K562 (cell line): ENCODE measurements around the gene COX6B1. TPM values are rescaled to one million over a fixed set of nuclear protein-coding genes. Genes with fewer than 3 reads are reported as not detected.

Experiments used
- ATAC-seq: fragments of 200-7000 bp; cut with Tn5 transposase; 3 replicates; pipeline ENCODE4 v1.9.1; 2020; ENCODE audit warnings: moderate library complexity
- BruUV-seq: library from RNA; stranded (reverse); fragments of 400-500 nt; replicated peaks from 2 replicates; lab custom pipeline; 2021; lab: Mats Ljungman, UMichigan
- CTCF ChIA-PET: fragments of 300-600 bp; formaldehyde crosslinking; extraction: SDS; loops from one replicate; lab custom pipeline; 2021; ENCODE audit warnings: low intra/inter-chr PET ratio; lab: Yijun Ruan, JAX
- POLR2A ChIA-PET: fragments of 300-600, 350-650 bp; sonication (Branson Sonifier 250); formaldehyde crosslinking; extraction: SDS; loops from one replicate; lab custom pipeline; 2021; ENCODE audit warnings: antibody characterized with exemption, inconsistent platforms; lab: Yijun Ruan, JAX
- DNase-seq, 4 experiments: peaks; one replicate each; pipeline versions ENCODE4 v3.0.0 to v3.0.0-alpha.2; 2011 to 2018; ENCODE audit warnings: low spot score in 3 of 4, mixed read lengths in 3 of 4; ENCODE audit errors: extremely low read depth in 1 of 4
- FAIRE-seq: peaks from 2 replicates; lab custom pipeline; 2011; peaks lifted over from hg19 to GRCh38; lab: Jason Lieb, UNC
- H2AFZ ChIP-seq: 2 replicates; pipeline ENCODE4 v1.6.0; 2011; ENCODE audit warnings: low read depth, low read length, control low read depth, inconsistent platforms
- H3K27ac ChIP-seq: fragments of 200-600 bp; 3 replicates; pipeline ENCODE4 v1.8.0; 2011; ENCODE audit warnings: low read depth, mild to moderate bottlenecking, control low read depth, inconsistent platforms, low read length, moderate library complexity, mixed read lengths; ENCODE audit errors: extremely low read depth
- H3K27me3 ChIP-seq, 2 experiments: fragments of 300-600 bp in 1 of 2; 2 replicates in 1 of 2; 3 replicates in 1 of 2; pipeline versions ENCODE4 v1.6.0 to v1.8.0; 2011; ENCODE audit warnings: inconsistent platforms in 2 of 2, low read length in 2 of 2, mild to moderate bottlenecking in 1 of 2, mixed read lengths in 1 of 2, moderate library complexity in 1 of 2; ENCODE audit not compliant: control insufficient read depth in 2 of 2, insufficient read depth in 2 of 2
- H3K36me3 ChIP-seq: fragments of 300-600 bp; 3 replicates; pipeline ENCODE4 v1.8.0; 2011; ENCODE audit warnings: mild to moderate bottlenecking, low read length, inconsistent platforms; ENCODE audit not compliant: control insufficient read depth, insufficient read depth
- H3K4me1 ChIP-seq, 2 experiments: fragments of 200-600 bp in 1 of 2; replicated peaks in 1 of 2; 2 replicates in 1 of 2; 3 replicates in 1 of 2; pipeline versions ENCODE4 v1.5.1 to v1.8.0; 2011; ENCODE audit warnings: inconsistent platforms in 2 of 2, low read length in 2 of 2, mild to moderate bottlenecking in 1 of 2, mixed read lengths in 1 of 2, moderate library complexity in 1 of 2; ENCODE audit not compliant: control insufficient read depth in 2 of 2, insufficient read depth in 2 of 2
- H3K4me2 ChIP-seq: 2 replicates; pipeline ENCODE4 v1.6.1; 2011; ENCODE audit warnings: low read length, control low read depth, inconsistent platforms, mixed read lengths; ENCODE audit not compliant: insufficient read depth
- H3K4me3 ChIP-seq: fragments of 200-600 bp; sonication (generic), shearing (Covaris generic); 2 replicates; pipeline ENCODE4 v1.5.1; 2016; ENCODE audit warnings: control low read depth, inconsistent platforms
- H3K79me2 ChIP-seq: fragments of 200-600 bp; 3 replicates; pipeline ENCODE4 v1.8.0; 2011; ENCODE audit warnings: low read length, inconsistent platforms; ENCODE audit not compliant: control insufficient read depth, insufficient read depth
- H3K9ac ChIP-seq, 2 experiments: 2 replicates each; pipeline versions ENCODE4 v1.6.0 to v1.6.1; 2011; ENCODE audit warnings: low read depth in 2 of 2, low read length in 2 of 2, control low read depth in 1 of 2, inconsistent platforms in 1 of 2, mild to moderate bottlenecking in 1 of 2, mixed read lengths in 1 of 2; ENCODE audit not compliant: insufficient read depth in 1 of 2
- H3K9me1 ChIP-seq: one replicate; pipeline ENCODE4 v1.6.0; 2011; ENCODE audit warnings: inconsistent platforms, mild to moderate bottlenecking, low read length, moderate library complexity; ENCODE audit not compliant: control insufficient read depth, insufficient read depth
- H3K9me3 ChIP-seq: replicated peaks from 2 replicates; pipeline ENCODE4 v1.5.1; 2011; ENCODE audit warnings: low read depth, low read length, inconsistent platforms; ENCODE audit not compliant: control insufficient read depth, insufficient read depth
- H4K20me1 ChIP-seq: replicated peaks from 2 replicates; pipeline ENCODE4 v1.6.1; 2011; ENCODE audit warnings: low read length, inconsistent platforms, mixed read lengths; ENCODE audit not compliant: control insufficient read depth, insufficient read depth
- ARNT ChIP-seq, 2 experiments: fragments of 450-650 bp; IDR thresholded peaks; 2 replicates each; pipeline ENCODE4 v1.6.1; 2016; ENCODE audit warnings: mild to moderate bottlenecking in 1 of 2
- HNRNPUL1 ChIP-seq: fragments of 200-400 bp; formaldehyde crosslinking; IDR thresholded peaks from 2 replicates; pipeline ENCODE4 v1.6.1; 2017; ENCODE audit warnings: low read length
- IRF2 ChIP-seq: sonication (generic); formaldehyde crosslinking; IDR thresholded peaks from 2 replicates; pipeline ENCODE4 v1.8.1; 2022; ENCODE audit warnings: mild to moderate bottlenecking, missing genetic modification reagents
- MIER1 ChIP-seq: fragments of 450-650 bp; IDR thresholded peaks from 2 replicates; pipeline ENCODE4 v1.6.1; 2016; ENCODE audit warnings: antibody characterized with exemption, mild to moderate bottlenecking, low read depth
- TGIF2 ChIP-seq: sonication (generic); formaldehyde crosslinking; IDR thresholded peaks from 2 replicates; pipeline ENCODE4 v1.8.1; 2022; ENCODE audit warnings: mild to moderate bottlenecking, missing genetic modification reagents, moderate library complexity
- WGBS: fragments of 100-300 bp; shearing (Covaris generic); methylation state at CpG from one replicate; pipeline ENCODE4 v1.1.6; 2016; ENCODE audit warnings: low coverage, mixed read lengths; ENCODE audit not compliant: insufficient coverage; ENCODE audit errors: missing lambda C conversion rate; 5-methylcytosine and 5-hydroxymethylcytosine counted together
- in situ Hi-C: fragments of 300-500 bp; cut with MboI; formaldehyde crosslinking; loops from 4 replicates; pipeline ENCODE4 v1.15.0; 2018; ENCODE audit warnings: inconsistent platforms, mixed read lengths
- intact Hi-C: fragments of 100-400 bp; cut with micrococcal nuclease; formaldehyde crosslinking; loops from 2 replicates; pipeline ENCODE4 v1.14.2; 2022
- polyA plus RNA-seq, 8 experiments: library from polyadenylated mRNA; depleted of rRNA in 4 of 8; stranded (reverse) in 5 of 8; unstranded in 3 of 8; fragments of >200 nt; fragmentation: Nextera tagmentation in 2 of 8; fragmentation: Illumina TruSeq in 1 of 8; extraction: Ambion mirVana in 2 of 8; extraction: Trizol in 1 of 8; gene quantifications; 2 replicates each; pipeline versions ENCODE4 v1.2.1 to v1.2.3, GENCODE V29; 2011 to 2014; ENCODE audit warnings: inconsistent platforms in 1 of 8, missing spikeins in 1 of 8
- total RNA-seq, 7 experiments: library from RNA; depleted of rRNA in 6 of 7; stranded (reverse); fragments of >200 nt in 6 of 7; fragmentation: Illumina TruSeq in 2 of 7; extraction: Trizol in 2 of 7; gene quantifications; 2 replicates each; pipeline versions ENCODE4 v1.2.1 to v1.2.3, GENCODE V29; 2011 to 2021; ENCODE audit warnings: low replicate concordance in 1 of 7
- TF ChIP-seq, protein P1 (sequence below): fragments of 250-450 bp; sonication (Bioruptor Pico); IDR thresholded peaks from 2 replicates; pipeline ENCODE4 v1.8.0; 2021; ENCODE audit warnings: borderline replicate concordance, mild to moderate bottlenecking, moderate library complexity; ENCODE audit not compliant: poor library complexity, severe bottlenecking

COX6B1 gene
- total and polyA plus RNA-seq, 9 of the 15 experiments (the other 6 are each of a cell fraction or from before 2014, with no cell fraction given) = 777 to 2,393 (median 1,219) TPM

- intact Hi-C loops = no loop called here
- ATAC-seq = no peak
- Histone ChIP-seq H3K4me1 (peaks cover 0 to 12% of the 10 kb centered on the region in 2 experiments; a peak in 2 of 5 replicates), H3K9me3 (no peaks in the 10 kb centered on the region), H3K27me3 (peaks cover 11 to 20% of the 10 kb centered on the region in 2 experiments; a peak in 4 of 5 replicates), H3K79me2 (no peaks in the 10 kb centered on the region), H3K4me3 (no peak overlapping the region), H3K27ac (no peak overlapping the region), H3K36me3 (no peaks in the 10 kb centered on the region), H4K20me1 (no peaks in the 10 kb centered on the region), H3K4me2 (no peak overlapping the region), H3K9ac (no peak overlapping the region), H3K9me1 (no peaks in the 10 kb centered on the region), H2AFZ (no peak overlapping the region)
- FAIRE-seq = no peak
- WGBS = 10% methylated on average over 3 of the region's 3 CpGs
- in situ Hi-C loops = no loop called here
- no peak for TF ChIP-seq IRF2 (CRISPR knock-in tag)
- TF ChIP-seq, protein P1, sequence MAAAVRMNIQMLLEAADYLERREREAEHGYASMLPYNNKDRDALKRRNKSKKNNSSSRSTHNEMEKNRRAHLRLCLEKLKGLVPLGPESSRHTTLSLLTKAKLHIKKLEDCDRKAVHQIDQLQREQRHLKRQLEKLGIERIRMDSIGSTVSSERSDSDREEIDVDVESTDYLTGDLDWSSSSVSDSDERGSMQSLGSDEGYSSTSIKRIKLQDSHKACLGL = no peak
- TF ChIP-seq MIER1 = no peak
- no peak for TF ChIP-seq ARNT (IDR thresholded peaks at IDR 0.05)
- TF ChIP-seq HNRNPUL1 = no peak
- TF ChIP-seq TGIF2 (CRISPR knock-in tag) = no peak
- POLR2A ChIA-PET = interaction anchor here (1.2 kb wide), 1 partner anchor 10 kb away, joined by 3 read pairs; no protein-coding TSS in a partner anchor
- CTCF ChIA-PET = no interaction called here
- no peak for DNase-seq
- no TSS peak for BruUV-seq
Measured at GRCh38 chr19:35663981-35664380, 15.9 kb downstream of the COX6B1 start.
